ENCODE data around the gene RASGRF1. TPM values are rescaled to one million over a fixed set of nuclear protein-coding genes. Genes with fewer than 3 reads are reported as not detected.
"Not testable (repeated sequence)": the region's sequence is repeated elsewhere in the genome, so short reads cannot be mapped to it uniquely, and the experiment has no call there.

The RASGRF1 gene
- total RNA-seq, 1 donor from 2014 or later = not detected

DNA sequence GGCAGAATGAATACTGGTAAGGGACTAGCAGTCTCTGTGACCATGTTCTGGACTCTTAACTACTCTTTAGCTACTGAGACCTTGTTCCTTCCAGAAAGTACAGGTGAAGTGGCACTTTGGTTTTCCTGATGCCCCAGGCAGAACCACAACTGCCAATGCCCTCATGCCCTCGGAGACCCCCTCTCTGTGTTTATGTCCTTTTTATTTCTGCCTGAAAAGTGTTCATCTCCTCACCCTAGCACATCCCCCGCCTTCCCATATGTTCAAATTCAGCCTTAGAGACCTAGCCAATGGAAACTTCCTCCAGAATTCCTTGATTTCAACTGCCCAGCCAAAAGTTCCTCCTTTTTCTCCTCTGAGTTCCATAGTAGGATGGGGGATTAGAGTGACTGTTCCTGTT is 23.3 kb upstream of the RASGRF1 start:
- intact Hi-C loops (cut with micrococcal nuclease) = no loop called here
- no peaks in the 10 kb centered on the region for H3K36me3 ChIP-seq

DNA sequence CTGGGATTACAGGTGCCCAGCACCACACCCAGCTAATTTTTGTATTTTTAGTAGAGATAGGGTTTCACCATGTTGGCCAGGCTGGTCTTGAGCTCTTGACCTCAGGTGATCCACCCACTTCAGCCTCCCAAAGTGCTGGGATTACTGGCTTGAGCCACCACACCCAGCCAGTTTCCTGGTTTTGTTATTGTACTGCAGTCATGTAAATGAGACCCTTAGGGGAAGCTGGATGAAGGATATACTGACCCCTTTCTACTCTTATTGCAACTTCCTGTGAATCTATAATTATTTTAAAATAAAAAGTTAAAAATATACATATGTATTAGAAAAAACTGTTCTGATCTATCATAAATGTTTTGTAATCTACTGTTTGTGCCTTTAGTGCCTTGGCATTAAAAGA is 20.8 kb upstream of the RASGRF1 start:
- intact Hi-C loops (cut with micrococcal nuclease) = not testable (repeated sequence)

More for the DNA sequence above, 23.3 kb upstream of the RASGRF1 start:
- DNase-seq = no peak
- H3K27me3 ChIP-seq (ENCODE audit: low read depth) = peaks cover 39% of the 10 kb centered on the region
- peaks cover 19% of the 10 kb centered on the region for H3K9me3 ChIP-seq (replicated peaks)
- H3K27ac ChIP-seq (replicated peaks) = no peak overlapping the region
- no peaks in the 10 kb centered on the region for H3K4me1 ChIP-seq
- TF ChIP-seq, protein P1, sequence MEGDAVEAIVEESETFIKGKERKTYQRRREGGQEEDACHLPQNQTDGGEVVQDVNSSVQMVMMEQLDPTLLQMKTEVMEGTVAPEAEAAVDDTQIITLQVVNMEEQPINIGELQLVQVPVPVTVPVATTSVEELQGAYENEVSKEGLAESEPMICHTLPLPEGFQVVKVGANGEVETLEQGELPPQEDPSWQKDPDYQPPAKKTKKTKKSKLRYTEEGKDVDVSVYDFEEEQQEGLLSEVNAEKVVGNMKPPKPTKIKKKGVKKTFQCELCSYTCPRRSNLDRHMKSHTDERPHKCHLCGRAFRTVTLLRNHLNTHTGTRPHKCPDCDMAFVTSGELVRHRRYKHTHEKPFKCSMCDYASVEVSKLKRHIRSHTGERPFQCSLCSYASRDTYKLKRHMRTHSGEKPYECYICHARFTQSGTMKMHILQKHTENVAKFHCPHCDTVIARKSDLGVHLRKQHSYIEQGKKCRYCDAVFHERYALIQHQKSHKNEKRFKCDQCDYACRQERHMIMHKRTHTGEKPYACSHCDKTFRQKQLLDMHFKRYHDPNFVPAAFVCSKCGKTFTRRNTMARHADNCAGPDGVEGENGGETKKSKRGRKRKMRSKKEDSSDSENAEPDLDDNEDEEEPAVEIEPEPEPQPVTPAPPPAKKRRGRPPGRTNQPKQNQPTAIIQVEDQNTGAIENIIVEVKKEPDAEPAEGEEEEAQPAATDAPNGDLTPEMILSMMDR (IDR thresholded peaks at IDR 0.05; ENCODE audit: borderline replicate concordance) = no peak
- H3K4me3 ChIP-seq = no peak overlapping the region

DNA sequence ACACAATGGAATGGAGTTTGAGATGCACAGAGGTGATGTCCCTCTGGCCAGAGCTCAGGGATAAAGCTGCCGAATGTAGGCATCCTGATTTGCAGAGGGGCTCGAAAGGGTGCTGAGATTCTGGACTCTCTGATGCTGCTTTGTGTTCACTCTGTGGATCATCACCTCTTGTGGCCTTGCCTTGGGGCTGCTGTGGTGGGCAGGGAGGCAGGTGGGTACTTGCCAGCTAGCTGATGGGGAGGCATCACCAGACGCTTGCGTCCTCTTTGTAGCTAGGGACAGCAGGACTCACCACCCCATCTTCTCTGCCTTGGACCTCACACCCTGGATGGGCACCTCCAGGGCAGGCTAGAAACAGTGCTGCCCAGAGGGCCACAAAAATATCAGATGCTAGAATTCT is 14.6 kb upstream of the RASGRF1 start:
- Histone ChIP-seq H3K36me3 (no peaks in the 10 kb centered on the region), H3K27ac (replicated peaks) (no peak overlapping the region), H3K27me3 (ENCODE audit: low read depth) (peaks cover 94% of the 10 kb centered on the region), H3K4me1 (no peaks in the 10 kb centered on the region), H3K4me3 (no peak overlapping the region), H3K9me3 (replicated peaks) (peaks cover 7% of the 10 kb centered on the region)
- no peak for DNase-seq
- TF ChIP-seq, protein P1 (IDR thresholded peaks at IDR 0.05; ENCODE audit: borderline replicate concordance) = no peak
- intact Hi-C loops (cut with micrococcal nuclease) = no loop called here

More for the DNA sequence above, 20.8 kb upstream of the RASGRF1 start:
- DNase-seq; H3K36me3 ChIP-seq; H3K27ac ChIP-seq (replicated peaks); H3K4me3 ChIP-seq; H3K4me1 ChIP-seq: not testable (repeated sequence)
- Histone ChIP-seq H3K27me3 (ENCODE audit: low read depth) (peaks cover 41% of the 10 kb centered on the region), H3K9me3 (replicated peaks) (peaks cover 19% of the 10 kb centered on the region)

DNA sequence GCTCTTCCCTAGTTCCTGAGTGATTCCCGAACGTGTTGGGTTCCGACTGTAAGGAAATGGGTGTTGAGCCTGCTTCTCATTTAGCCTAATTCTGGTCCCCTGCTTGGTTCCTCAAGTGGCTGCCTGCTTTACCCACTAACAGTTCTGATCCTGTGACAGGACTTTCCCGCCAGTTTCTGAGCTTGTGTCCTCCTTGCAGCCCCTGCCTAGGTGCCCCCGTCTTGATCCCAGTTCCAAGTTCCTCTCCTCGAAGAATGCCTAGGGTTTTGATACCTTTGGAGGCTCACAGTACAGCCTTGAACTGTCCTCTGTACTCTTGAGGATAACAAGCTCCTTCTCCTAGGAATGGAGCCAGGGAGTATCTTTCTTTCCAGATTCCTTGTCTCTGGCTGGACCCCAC is 12.0 kb upstream of the RASGRF1 start:
- Histone ChIP-seq H3K36me3 (no peaks in the 10 kb centered on the region), H3K27ac (replicated peaks) (no peak overlapping the region), H3K4me3 (no peak overlapping the region), H3K27me3 (ENCODE audit: low read depth) (peaks cover 98% of the 10 kb centered on the region), H3K9me3 (replicated peaks) (no peaks in the 10 kb centered on the region), H3K4me1 (no peaks in the 10 kb centered on the region)
- intact Hi-C loops (cut with micrococcal nuclease) = no loop called here
- DNase-seq = no peak
- TF ChIP-seq, protein P1 (IDR thresholded peaks at IDR 0.05; ENCODE audit: borderline replicate concordance) = no peak

DNA sequence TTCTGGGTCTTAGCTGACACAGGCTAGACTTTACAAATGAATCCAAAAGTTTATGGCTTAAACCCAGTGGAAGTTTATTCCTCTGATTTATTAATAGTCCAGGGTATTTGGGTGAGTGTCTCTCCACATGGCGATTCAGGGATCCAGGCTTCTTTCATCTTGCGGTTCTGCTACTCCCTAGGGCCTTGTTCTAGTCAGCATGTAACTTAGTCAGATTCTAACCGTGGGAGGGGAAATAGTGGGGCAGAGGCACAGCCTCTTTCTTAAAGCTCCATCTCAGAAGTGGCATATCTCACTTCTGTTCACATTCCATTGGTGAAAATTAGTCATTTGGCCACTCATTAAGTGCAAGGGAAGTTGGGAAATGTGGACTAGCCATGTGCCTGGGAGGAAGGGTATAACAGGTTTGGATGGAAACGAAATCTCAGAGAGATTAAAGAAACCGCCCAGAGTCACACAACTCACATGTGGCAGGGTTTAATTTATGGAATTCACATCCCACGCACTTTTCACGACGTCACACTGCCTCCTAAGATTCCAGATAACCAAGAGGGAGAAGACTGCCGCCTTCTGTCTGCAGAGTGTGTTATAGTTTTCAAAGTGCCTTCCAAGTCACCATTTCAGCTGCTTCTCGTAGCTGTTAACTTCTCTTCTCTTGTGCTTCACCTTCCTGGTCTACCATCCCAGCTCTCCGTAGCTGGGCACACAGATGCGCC is 11.4 kb upstream of the RASGRF1 start:
- no peak overlapping the region for H3K27ac ChIP-seq (replicated peaks)
- intact Hi-C loops (cut with micrococcal nuclease) = no loop called here
- no peak overlapping the region for H3K4me3 ChIP-seq
- peaks cover 100% of the 10 kb centered on the region for H3K27me3 ChIP-seq (ENCODE audit: low read depth)
- H3K4me1 ChIP-seq = no peaks in the 10 kb centered on the region
- H3K9me3 ChIP-seq (replicated peaks) = no peaks in the 10 kb centered on the region
- TF ChIP-seq, protein P1 (IDR thresholded peaks at IDR 0.05; ENCODE audit: borderline replicate concordance) = no peak
- DNase-seq = no peak
- no peaks in the 10 kb centered on the region for H3K36me3 ChIP-seq

DNA sequence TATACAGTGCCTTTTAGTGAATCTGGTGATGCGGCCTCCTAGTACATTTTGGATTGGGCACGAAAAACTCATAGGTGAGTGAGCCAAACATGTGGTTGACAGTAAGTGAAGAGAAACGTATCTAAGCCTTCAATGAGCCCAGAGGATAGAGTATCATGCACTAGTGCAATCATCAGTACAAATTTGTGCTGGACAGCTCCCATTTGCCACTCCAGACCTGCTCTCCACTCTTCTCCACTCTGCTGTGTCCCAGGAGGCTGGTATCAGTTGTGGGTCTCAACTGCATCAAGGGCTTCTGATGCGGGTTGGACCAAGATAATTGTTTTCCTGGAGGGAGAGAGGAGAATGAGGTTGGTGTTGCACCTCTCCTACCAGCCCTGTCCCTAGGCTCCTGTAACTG is 9.1 kb upstream of the RASGRF1 start:
- no peak overlapping the region for H3K27ac ChIP-seq (replicated peaks)
- peaks cover 95% of the 10 kb centered on the region for H3K27me3 ChIP-seq (ENCODE audit: low read depth)
- TF ChIP-seq, protein P1 (IDR thresholded peaks at IDR 0.05; ENCODE audit: borderline replicate concordance) = no peak
- intact Hi-C loops (cut with micrococcal nuclease) = no loop called here
- H3K36me3 ChIP-seq = no peaks in the 10 kb centered on the region
- no peak for DNase-seq
- H3K4me3 ChIP-seq = no peak overlapping the region
- no peaks in the 10 kb centered on the region for H3K4me1 ChIP-seq
- H3K9me3 ChIP-seq (replicated peaks) = no peaks in the 10 kb centered on the region

All from left ventricle myocardium inferior (tissue), 1 donor.